A673 (cell line): ENCODE measurements around the gene CPE.

Source experiments
- EZH2 ChIP-seq: fragments of 200-600 bp; sonication (generic); IDR thresholded peaks from 2 replicates; pipeline ENCODE4 v1.6.1; 2017; ENCODE audit warnings: borderline replicate concordance, low read depth, mild to moderate bottlenecking, mixed read lengths, antibody characterized with exemption, low read length; ENCODE audit not compliant: poor library complexity, severe bottlenecking
- TF ChIP-seq, protein P1 (sequence below): fragments of 300-800, 200-600 bp; sonication (generic); conservative IDR thresholded peaks from 2 replicates; pipeline ENCODE4 v1.5.1; 2017; ENCODE audit warnings: low read depth, mild to moderate bottlenecking, antibody characterized with exemption, low read length, moderate library complexity, mixed read lengths

DNA sequence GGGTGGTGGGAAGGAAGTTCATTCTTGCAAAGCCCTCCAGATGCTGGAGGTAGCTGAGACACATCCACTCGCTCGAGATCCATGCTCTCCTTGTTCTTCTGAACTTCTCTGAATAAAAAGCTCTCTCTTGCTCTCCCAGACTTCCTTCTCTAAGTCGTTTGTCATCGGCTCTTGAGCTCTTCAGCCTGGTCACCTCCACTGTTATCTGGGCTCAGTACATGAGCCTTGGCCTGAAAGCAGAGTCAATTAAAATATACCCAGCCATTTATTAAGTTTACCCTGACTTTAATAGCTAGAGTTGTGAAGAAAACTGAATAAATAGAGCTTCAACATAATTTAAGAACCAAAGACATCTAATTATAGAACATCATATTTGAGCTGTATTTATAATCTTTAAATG, 99.0 kb downstream of the CPE start:
- TF ChIP-seq, protein P1, sequence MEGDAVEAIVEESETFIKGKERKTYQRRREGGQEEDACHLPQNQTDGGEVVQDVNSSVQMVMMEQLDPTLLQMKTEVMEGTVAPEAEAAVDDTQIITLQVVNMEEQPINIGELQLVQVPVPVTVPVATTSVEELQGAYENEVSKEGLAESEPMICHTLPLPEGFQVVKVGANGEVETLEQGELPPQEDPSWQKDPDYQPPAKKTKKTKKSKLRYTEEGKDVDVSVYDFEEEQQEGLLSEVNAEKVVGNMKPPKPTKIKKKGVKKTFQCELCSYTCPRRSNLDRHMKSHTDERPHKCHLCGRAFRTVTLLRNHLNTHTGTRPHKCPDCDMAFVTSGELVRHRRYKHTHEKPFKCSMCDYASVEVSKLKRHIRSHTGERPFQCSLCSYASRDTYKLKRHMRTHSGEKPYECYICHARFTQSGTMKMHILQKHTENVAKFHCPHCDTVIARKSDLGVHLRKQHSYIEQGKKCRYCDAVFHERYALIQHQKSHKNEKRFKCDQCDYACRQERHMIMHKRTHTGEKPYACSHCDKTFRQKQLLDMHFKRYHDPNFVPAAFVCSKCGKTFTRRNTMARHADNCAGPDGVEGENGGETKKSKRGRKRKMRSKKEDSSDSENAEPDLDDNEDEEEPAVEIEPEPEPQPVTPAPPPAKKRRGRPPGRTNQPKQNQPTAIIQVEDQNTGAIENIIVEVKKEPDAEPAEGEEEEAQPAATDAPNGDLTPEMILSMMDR = no peak
- no peak for TF ChIP-seq EZH2
